ENCODE measurements around the gene CFAP92.
"Not testable (repeated sequence)": the region's sequence is repeated elsewhere in the genome, so short reads cannot be mapped to it uniquely, and the experiment has no call there.

Gene CFAP92

GRCh38 chr3:128935922-128936321 is 58.0 kb downstream of the CFAP92 start:
- Mint-ChIP-seq H3K4me1 (no peaks in the 10 kb centered on the region), H3K27me3 (peaks cover 11% of the 10 kb centered on the region), H3K4me3 (no peak overlapping the region), H3K36me3 (no peaks in the 10 kb centered on the region), H3K9me3 (no peaks in the 10 kb centered on the region), H3K27ac (no peak overlapping the region)
- ATAC-seq (ENCODE audit: low read depth), result no peak
- DNase-seq (ENCODE audit: low spot score in 2 of 2), result no peak

GRCh38 chr3:128933922-128934253 is 60.0 kb downstream of the CFAP92 start:
- DNase-seq (ENCODE audit: low spot score in 2 of 2) (no peak), ATAC-seq (ENCODE audit: low read depth) (no peak)
- Mint-ChIP-seq H3K27ac (no peak overlapping the region), H3K27me3 (peaks cover 7% of the 10 kb centered on the region), H3K4me3 (no peak overlapping the region), H3K36me3 (no peaks in the 10 kb centered on the region), H3K9me3 (no peaks in the 10 kb centered on the region), H3K4me1 (no peaks in the 10 kb centered on the region)

GRCh38 chr3:128933213-128933921 is 60.5 kb downstream of the CFAP92 start:
- no peak overlapping the region for H3K4me3 Mint-ChIP-seq
- H3K4me1 Mint-ChIP-seq, result no peaks in the 10 kb centered on the region
- H3K9me3 Mint-ChIP-seq, result no peaks in the 10 kb centered on the region
- peaks cover 7% of the 10 kb centered on the region for H3K27me3 Mint-ChIP-seq
- DNase-seq (ENCODE audit: low spot score in 2 of 2) (no peak), ATAC-seq (ENCODE audit: low read depth) (no peak)
- no peak overlapping the region for H3K27ac Mint-ChIP-seq
- H3K36me3 Mint-ChIP-seq, result no peaks in the 10 kb centered on the region

- no peaks in the 10 kb centered on the region for H3K9me3 Mint-ChIP-seq
- no peak overlapping the region for H3K27ac Mint-ChIP-seq
- no peak overlapping the region for H3K4me3 Mint-ChIP-seq
- H3K36me3 Mint-ChIP-seq, result no peaks in the 10 kb centered on the region
- DNase-seq (ENCODE audit: low spot score in 2 of 2), result no peak
- H3K27me3 Mint-ChIP-seq, result peaks cover 6% of the 10 kb centered on the region
- no peaks in the 10 kb centered on the region for H3K4me1 Mint-ChIP-seq
- ATAC-seq (ENCODE audit: low read depth), result no peak
Measured at GRCh38 chr3:128932516-128933212, 61.2 kb downstream of the CFAP92 start.

GRCh38 chr3:128931046-128931445 is 62.8 kb downstream of the CFAP92 start:
- Mint-ChIP-seq H3K4me1 (no peaks in the 10 kb centered on the region), H3K27me3 (peaks cover 6% of the 10 kb centered on the region), H3K27ac (no peak overlapping the region), H3K36me3 (no peaks in the 10 kb centered on the region), H3K4me3 (no peak overlapping the region), H3K9me3 (no peaks in the 10 kb centered on the region)
- ATAC-seq (ENCODE audit: low read depth) (no peak), DNase-seq (ENCODE audit: low spot score in 2 of 2) (no peak)

- DNase-seq (ENCODE audit: low spot score in 2 of 2) (no peak), ATAC-seq (ENCODE audit: low read depth) (no peak)
- Mint-ChIP-seq H3K27me3 (peaks cover 6% of the 10 kb centered on the region), H3K27ac (no peak overlapping the region), H3K4me3 (no peak overlapping the region), H3K4me1 (no peaks in the 10 kb centered on the region), H3K36me3 (no peaks in the 10 kb centered on the region), H3K9me3 (peaks cover 2% of the 10 kb centered on the region)
Measured at GRCh38 chr3:128929364-128929763, 64.5 kb downstream of the CFAP92 start.

GRCh38 chr3:128923986-128924385 is 69.9 kb downstream of the CFAP92 start:
- H3K36me3 Mint-ChIP-seq; H3K4me1 Mint-ChIP-seq; H3K27ac Mint-ChIP-seq; ATAC-seq (ENCODE audit: low read depth); H3K27me3 Mint-ChIP-seq; H3K9me3 Mint-ChIP-seq; DNase-seq (ENCODE audit: low spot score in 2 of 2); H3K4me3 Mint-ChIP-seq: not testable (repeated sequence)

GRCh38 chr3:128923576-128923975 is 70.3 kb downstream of the CFAP92 start:
- no peaks in the 10 kb centered on the region for H3K27me3 Mint-ChIP-seq
- peaks cover 7% of the 10 kb centered on the region for H3K4me1 Mint-ChIP-seq
- ATAC-seq (ENCODE audit: low read depth), result no peak
- H3K9me3 Mint-ChIP-seq, result peaks cover 7% of the 10 kb centered on the region
- H3K36me3 Mint-ChIP-seq, result peaks cover 10% of the 10 kb centered on the region
- no peak overlapping the region for H3K27ac Mint-ChIP-seq
- H3K4me3 Mint-ChIP-seq, result peak overlapping the region; percentile 35
- DNase-seq (ENCODE audit: low spot score in 2 of 2), result no peak

- Mint-ChIP-seq H3K4me3 (peak overlapping the region; percentile 35), H3K36me3 (peaks cover 10% of the 10 kb centered on the region), H3K27me3 (no peaks in the 10 kb centered on the region), H3K9me3 (peaks cover 7% of the 10 kb centered on the region), H3K4me1 (peaks cover 7% of the 10 kb centered on the region), H3K27ac (no peak overlapping the region)
- DNase-seq (ENCODE audit: low spot score in 2 of 2) (no peak), ATAC-seq (ENCODE audit: low read depth) (peak; percentile 38)
Measured at GRCh38 chr3:128922804-128923459, 70.9 kb downstream of the CFAP92 start.

GRCh38 chr3:128919988-128920387 is 73.9 kb downstream of the CFAP92 start:
- H3K4me3 Mint-ChIP-seq, result no peak overlapping the region
- no peak overlapping the region for H3K27ac Mint-ChIP-seq
- peaks cover 7% of the 10 kb centered on the region for H3K9me3 Mint-ChIP-seq
- H3K4me1 Mint-ChIP-seq, result peaks cover 13% of the 10 kb centered on the region
- peaks cover 20% of the 10 kb centered on the region for H3K36me3 Mint-ChIP-seq
- no peak for DNase-seq (ENCODE audit: low spot score in 2 of 2)
- no peak for ATAC-seq (ENCODE audit: low read depth)
- no peaks in the 10 kb centered on the region for H3K27me3 Mint-ChIP-seq

GRCh38 chr3:128917291-128917690 is 76.6 kb downstream of the CFAP92 start:
- Mint-ChIP-seq H3K27ac (peak overlapping the region; percentile 42), H3K9me3 (peaks cover 5% of the 10 kb centered on the region), H3K27me3 (no peaks in the 10 kb centered on the region), H3K4me1 (peaks cover 6% of the 10 kb centered on the region), H3K36me3 (peaks cover 23% of the 10 kb centered on the region), H3K4me3 (no peak overlapping the region)
- ATAC-seq (ENCODE audit: low read depth) (no peak), DNase-seq (ENCODE audit: low spot score in 2 of 2) (no peak)

GRCh38 chr3:128914966-128915645 is 78.8 kb downstream of the CFAP92 start:
- DNase-seq (ENCODE audit: low spot score in 2 of 2) (no peak), ATAC-seq (ENCODE audit: low read depth) (no peak)
- Mint-ChIP-seq H3K9me3 (peaks cover 2% of the 10 kb centered on the region), H3K4me1 (peaks cover 6% of the 10 kb centered on the region), H3K36me3 (peaks cover 25% of the 10 kb centered on the region), H3K27me3 (no peaks in the 10 kb centered on the region), H3K27ac (peak overlapping the region; percentile 22), H3K4me3 (no peak overlapping the region)

GRCh38 chr3:128911911-128912310 is 82.0 kb downstream of the CFAP92 start:
- Mint-ChIP-seq H3K4me1 (no peaks in the 10 kb centered on the region), H3K9me3 (no peaks in the 10 kb centered on the region), H3K27ac (no peak overlapping the region), H3K36me3 (peaks cover 13% of the 10 kb centered on the region), H3K4me3 (no peak overlapping the region), H3K27me3 (no peaks in the 10 kb centered on the region)
- DNase-seq (ENCODE audit: low spot score in 2 of 2), result no peak
- ATAC-seq (ENCODE audit: low read depth), result no peak

GRCh38 chr3:128910006-128910405 is 83.9 kb downstream of the CFAP92 start:
- peaks cover 19% of the 10 kb centered on the region for H3K36me3 Mint-ChIP-seq
- no peak for ATAC-seq (ENCODE audit: low read depth)
- no peaks in the 10 kb centered on the region for H3K9me3 Mint-ChIP-seq
- H3K27ac Mint-ChIP-seq, result no peak overlapping the region
- no peak overlapping the region for H3K4me3 Mint-ChIP-seq
- DNase-seq (ENCODE audit: low spot score in 2 of 2), result no peak
- H3K27me3 Mint-ChIP-seq, result no peaks in the 10 kb centered on the region
- H3K4me1 Mint-ChIP-seq, result no peaks in the 10 kb centered on the region
